OCI-LY7 (cell line): Measurements from ENCODE around the gene LRP1-AS. TPM values are rescaled to one million over a fixed set of nuclear protein-coding genes. Genes with fewer than 3 reads are reported as not detected.

ENCODE experiments used
- BruUV-seq: library from RNA; stranded (reverse); fragments of 400-500 nt; replicated peaks from 2 replicates; lab custom pipeline; 2021; lab: Mats Ljungman, UMichigan
- CTCF ChIA-PET: fragments of 300-600 bp; sonication (Branson Sonifier 250); formaldehyde crosslinking; loops from one replicate; lab custom pipeline; 2022; ENCODE audit warnings: antibody characterized with exemption; ENCODE audit not compliant: unreplicated experiment; lab: Charles Lee
- POLR2A ChIA-PET: fragments of 300-600 bp; sonication (Branson Sonifier 250); formaldehyde crosslinking; loops from one replicate; lab custom pipeline; 2022; ENCODE audit warnings: antibody characterized with exemption; lab: Charles Lee
- DNase-seq: peaks from one replicate; pipeline ENCODE4 v3.0.0-alpha.2; 2015; ENCODE audit warnings: low spot score
- H2AFZ ChIP-seq: fragments of 200-600 bp; sonication (generic), shearing (Covaris generic); 2 replicates; pipeline ENCODE4 v1.6.1; 2014; ENCODE audit warnings: mild to moderate bottlenecking, antibody characterized with exemption, low read length, moderate library complexity
- H3K27ac ChIP-seq: fragments of 200-600 bp; sonication (generic); 2 replicates; pipeline ENCODE4 v1.5.1; 2014; ENCODE audit warnings: mixed run types, low read depth, mild to moderate bottlenecking, moderate library complexity, low read length, inconsistent platforms; ENCODE audit not compliant: poor library complexity, severe bottlenecking
- H3K36me3 ChIP-seq: fragments of 200-600 bp; sonication (generic); 2 replicates; pipeline ENCODE4 v1.6.1; 2014; ENCODE audit warnings: mild to moderate bottlenecking, antibody characterized with exemption, low read length, moderate library complexity, mixed read lengths; ENCODE audit not compliant: insufficient read depth
- H3K4me1 ChIP-seq: fragments of 200-600 bp; sonication (generic); 2 replicates; pipeline ENCODE4 v1.5.1; 2014; ENCODE audit warnings: mild to moderate bottlenecking, low read length; ENCODE audit not compliant: insufficient read depth, poor library complexity, severe bottlenecking
- H3K4me2 ChIP-seq: fragments of 200-600 bp; sonication (generic); 2 replicates; pipeline ENCODE4 v1.6.1; 2014; ENCODE audit warnings: mild to moderate bottlenecking, low read length
- H3K4me3 ChIP-seq: fragments of 200-600 bp; sonication (generic); 2 replicates; pipeline ENCODE4 v1.5.1; 2014; ENCODE audit warnings: mild to moderate bottlenecking, low read depth, low read length; ENCODE audit not compliant: poor library complexity, severe bottlenecking
- H3K79me2 ChIP-seq: fragments of 200-600 bp; sonication (generic); 2 replicates; pipeline ENCODE4 v1.6.1; 2016; ENCODE audit warnings: low read depth, mild to moderate bottlenecking, low read length, moderate library complexity, mixed read lengths; ENCODE audit not compliant: insufficient read depth
- H3K9me2 ChIP-seq: fragments of 200-600 bp; sonication (generic); 2 replicates; pipeline ENCODE4 v1.6.1; 2016; ENCODE audit warnings: mild to moderate bottlenecking, low read length, mixed read lengths; ENCODE audit not compliant: insufficient read depth
- H3K9me3 ChIP-seq: fragments of 200-600 bp; sonication (generic); 2 replicates; pipeline ENCODE4 v1.6.1; 2014; ENCODE audit warnings: mild to moderate bottlenecking, mixed run types, low read length, mixed read lengths
- H4K20me1 ChIP-seq: fragments of 200-600 bp; sonication (generic); 2 replicates; pipeline ENCODE4 v1.6.1; 2014; ENCODE audit warnings: mild to moderate bottlenecking, antibody characterized with exemption, low read length, moderate library complexity, mixed read lengths; ENCODE audit not compliant: insufficient read depth
- CTCF ChIP-seq: fragments of 200-600 bp; sonication (generic); conservative IDR thresholded peaks from 2 replicates; pipeline ENCODE4 v1.5.1; 2014; ENCODE audit warnings: mild to moderate bottlenecking, antibody characterized with exemption, low read length, moderate library complexity, mixed read lengths
- EZH2phosphoT487 ChIP-seq: fragments of 200-600 bp; sonication (generic); IDR thresholded peaks from 2 replicates; pipeline ENCODE4 v1.6.1; 2018; ENCODE audit warnings: low read depth, borderline replicate concordance, mild to moderate bottlenecking, mixed run types, antibody characterized with exemption, low read length, moderate library complexity, mixed read lengths
- intact Hi-C: fragments of 100-400 bp; cut with micrococcal nuclease; formaldehyde crosslinking; loops from one replicate; pipeline ENCODE4 v1.10.0; 2022; ENCODE audit not compliant: unreplicated experiment
- total RNA-seq, 2 experiments: library from RNA; depleted of rRNA in 1 of 2; stranded (reverse); fragments of >200 nt in 1 of 2; shearing (Covaris generic) in 1 of 2; gene quantifications; 2 replicates each; pipeline ENCODE4 v1.2.3, GENCODE V29; 2014 to 2022

LRP1-AS gene
- total RNA-seq, 2 experiments from 2014 or later, result not detected

GRCh38 chr12:57138526-57139272 is 8.7 kb downstream of the LRP1-AS start:
- H3K4me2 ChIP-seq, result no peak overlapping the region
- no peak for TF ChIP-seq EZH2phosphoT487
- TF ChIP-seq CTCF, result no peak
- no peak for DNase-seq
- H3K9me3 ChIP-seq, result no peaks in the 10 kb centered on the region
- no peaks in the 10 kb centered on the region for H3K36me3 ChIP-seq
- intact Hi-C loops, result no loop called here
- H3K4me3 ChIP-seq, result no peak overlapping the region
- BruUV-seq, result no TSS peak
- H2AFZ ChIP-seq, result no peak overlapping the region
- no peaks in the 10 kb centered on the region for H4K20me1 ChIP-seq
- H3K4me1 ChIP-seq, result no peaks in the 10 kb centered on the region
- H3K9me2 ChIP-seq, result no peaks in the 10 kb centered on the region
- H3K27ac ChIP-seq, result no peak overlapping the region
- ChIA-PET CTCF (no interaction called here), POLR2A (no interaction called here)
- H3K79me2 ChIP-seq, result no peaks in the 10 kb centered on the region

- Histone ChIP-seq H4K20me1 (no peaks in the 10 kb centered on the region), H3K4me2 (no peak overlapping the region), H3K9me2 (no peaks in the 10 kb centered on the region), H3K9me3 (no peaks in the 10 kb centered on the region), H3K36me3 (no peaks in the 10 kb centered on the region), H3K79me2 (no peaks in the 10 kb centered on the region), H2AFZ (no peak overlapping the region), H3K4me1 (no peaks in the 10 kb centered on the region), H3K27ac (no peak overlapping the region), H3K4me3 (no peak overlapping the region)
- no peak for DNase-seq
- CTCF ChIA-PET, result interaction anchor here (0.6 kb wide), 1 partner anchor 311 kb away, joined by 3 read pairs; no protein-coding TSS in a partner anchor
- BruUV-seq, result no TSS peak
- POLR2A ChIA-PET, result no interaction called here
- no peak for TF ChIP-seq EZH2phosphoT487
- no peak for TF ChIP-seq CTCF
- intact Hi-C loops, result no loop called here
Measured at GRCh38 chr12:57135527-57136326, 11.7 kb downstream of the LRP1-AS start.

GRCh38 chr12:57134949-57135348 is 12.5 kb downstream of the LRP1-AS start:
- H3K4me1 ChIP-seq, result no peaks in the 10 kb centered on the region
- no peaks in the 10 kb centered on the region for H3K9me2 ChIP-seq
- POLR2A ChIA-PET, result no interaction called here
- no peaks in the 10 kb centered on the region for H4K20me1 ChIP-seq
- DNase-seq, result no peak
- H3K27ac ChIP-seq, result no peak overlapping the region
- no peaks in the 10 kb centered on the region for H3K36me3 ChIP-seq
- intact Hi-C loops, result no loop called here
- no peak for TF ChIP-seq EZH2phosphoT487
- no peak for TF ChIP-seq CTCF
- no TSS peak for BruUV-seq
- CTCF ChIA-PET, result no interaction called here
- no peaks in the 10 kb centered on the region for H3K9me3 ChIP-seq
- H3K79me2 ChIP-seq, result no peaks in the 10 kb centered on the region
- no peak overlapping the region for H3K4me2 ChIP-seq
- no peak overlapping the region for H3K4me3 ChIP-seq
- H2AFZ ChIP-seq, result no peak overlapping the region
